Pancreas (tissue), 10 donors: ENCODE results near the gene PLPP4. TPM values are rescaled to one million over a fixed set of nuclear protein-coding genes. Genes with fewer than 3 reads are reported as not detected.

Source experiments
- ATAC-seq, 4 donors: fragments of 200-7000 bp; cut with Tn5 transposase; one replicate each; pipeline versions ENCODE4 v1.8.0 to v1.9.1; 2020; ENCODE audit warnings: mild to moderate bottlenecking in 4 of 4, moderate library complexity in 4 of 4
- DNase-seq, 6 donors: peaks; one replicate each; pipeline ENCODE4 v3.0.0-alpha.2; 2020
- FAIRE-seq: peaks from 2 replicates; lab custom pipeline; 2012; peaks lifted over from hg19 to GRCh38; lab: Jason Lieb, UNC
- H3K27ac ChIP-seq, 4 donors: fragments of 200-600 bp; sonication (generic); 1 replicate in 3 of 4; 2 replicates in 1 of 4; pipeline versions ENCODE4 v1.5.0 to v1.8.0; 2020
- H3K27me3 ChIP-seq, 4 donors: fragments of 200-600 bp; one replicate each; pipeline ENCODE4 v1.8.0; 2021
- H3K36me3 ChIP-seq, 3 donors: fragments of 200-600 bp; sonication (generic) in 1 of 3; one replicate each; pipeline versions ENCODE4 v1.5.0 to v1.8.0; 2020 to 2021
- H3K4me1 ChIP-seq, 3 donors: fragments of 200-600 bp; one replicate each; pipeline ENCODE4 v1.8.0; 2021
- H3K4me3 ChIP-seq, 4 donors: fragments of 200-600 bp; sonication (generic) in 2 of 4; one replicate each; pipeline versions ENCODE4 v1.5.0 to v1.8.0; 2020 to 2021
- H3K9me3 ChIP-seq, 4 donors: fragments of 200-600 bp; one replicate each; pipeline ENCODE4 v1.8.0; 2021
- WGBS, 2 donors: extraction: QIAGEN DNeasy Blood & Tissue Kit; methylation state at CpG; one replicate each; pipeline ENCODE4 v1.1.7; 2013; 5-methylcytosine and 5-hydroxymethylcytosine counted together
- intact Hi-C, 3 donors: fragments of 100-400 bp; cut with DNase I; formaldehyde crosslinking; loops; one replicate each; pipeline versions ENCODE4 v1.11.1 to v1.14.2; 2022
- polyA plus RNA-seq, 2 donors: library from polyadenylated mRNA; stranded (reverse); fragments of 200-250 nt; gene quantifications; one replicate each; pipeline ENCODE4 v1.2.3, GENCODE V29; 2013
- total RNA-seq, 6 donors: library from RNA; stranded (reverse); fragmentation: NEBNext Ultra II Directional in 4 of 6; extraction: Animal tissue kit (Norgen Biotek cat#: 25700) in 4 of 6; gene quantifications; one replicate each; pipeline versions ENCODE4 v1.2.1 to v1.2.4, GENCODE V29; 2021 to 2023
- TF ChIP-seq, protein P1 (sequence below), 4 donors: fragments of 200-600 bp; sonication (generic) in 3 of 4; IDR thresholded peaks; one replicate each; pipeline versions ENCODE4 v1.5.0 to v1.8.0; 2021; ENCODE audit warnings: antibody characterized with exemption in 4 of 4
- donor health status: healthy with polysubstance abuse.
- donor health status: DM: no; HTN: no; CAD: no; lungs with moderate emphysema.
- donor health status: DM: no; HTN: no; CAD: no.
- donor health status: control.
- donor health status: control.
- donor health status: Bipolar disorder and iron deficiency.
- donor health status: DM: yes; HTN: yes; CAD: no.
- donor health status: DM: no; HTN: no; CAD: no.
- donor health status: DM: no; HTN: no; CAD: no.
- donor health status: DM: yes; HTN: yes; CAD: no.

The PLPP4 gene
- total and polyA plus RNA-seq, 8 donors: 0.07 to 1.7 (median 0.08) TPM; not detected in 5

DNA sequence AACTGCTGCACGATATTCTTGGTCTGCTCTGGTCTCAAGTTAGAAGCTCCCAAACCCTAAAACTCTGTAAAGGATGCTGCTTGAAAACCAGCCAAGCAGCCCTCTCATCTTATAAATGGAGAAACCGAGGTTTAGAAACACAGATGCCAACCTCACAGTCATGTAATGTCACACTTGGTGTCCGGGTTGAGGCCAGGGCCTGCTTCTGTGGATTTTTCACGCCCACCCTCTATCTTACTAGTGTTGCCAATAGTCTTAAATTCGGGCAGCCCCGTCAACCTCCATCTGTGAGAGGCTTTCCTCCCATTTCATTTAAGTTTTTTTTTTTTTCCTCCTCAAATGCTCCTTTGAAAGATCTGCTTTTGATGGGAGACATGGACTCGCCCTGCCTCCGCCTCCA is 28.9 kb downstream of the PLPP4 start:
- Histone ChIP-seq H3K36me3 (no peaks in the 10 kb centered on the region), H3K27me3 (no peaks in the 10 kb centered on the region), H3K9me3 (no peaks in the 10 kb centered on the region), H3K4me1 (no peaks in the 10 kb centered on the region), H3K4me3 (no peak overlapping the region), H3K27ac (no peak overlapping the region)
- FAIRE-seq (no peak), ATAC-seq (no peak), DNase-seq (no peak)
- intact Hi-C loops: no loop called here
- TF ChIP-seq, protein P1, sequence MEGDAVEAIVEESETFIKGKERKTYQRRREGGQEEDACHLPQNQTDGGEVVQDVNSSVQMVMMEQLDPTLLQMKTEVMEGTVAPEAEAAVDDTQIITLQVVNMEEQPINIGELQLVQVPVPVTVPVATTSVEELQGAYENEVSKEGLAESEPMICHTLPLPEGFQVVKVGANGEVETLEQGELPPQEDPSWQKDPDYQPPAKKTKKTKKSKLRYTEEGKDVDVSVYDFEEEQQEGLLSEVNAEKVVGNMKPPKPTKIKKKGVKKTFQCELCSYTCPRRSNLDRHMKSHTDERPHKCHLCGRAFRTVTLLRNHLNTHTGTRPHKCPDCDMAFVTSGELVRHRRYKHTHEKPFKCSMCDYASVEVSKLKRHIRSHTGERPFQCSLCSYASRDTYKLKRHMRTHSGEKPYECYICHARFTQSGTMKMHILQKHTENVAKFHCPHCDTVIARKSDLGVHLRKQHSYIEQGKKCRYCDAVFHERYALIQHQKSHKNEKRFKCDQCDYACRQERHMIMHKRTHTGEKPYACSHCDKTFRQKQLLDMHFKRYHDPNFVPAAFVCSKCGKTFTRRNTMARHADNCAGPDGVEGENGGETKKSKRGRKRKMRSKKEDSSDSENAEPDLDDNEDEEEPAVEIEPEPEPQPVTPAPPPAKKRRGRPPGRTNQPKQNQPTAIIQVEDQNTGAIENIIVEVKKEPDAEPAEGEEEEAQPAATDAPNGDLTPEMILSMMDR (IDR thresholded peaks at IDR 0.05): no peak
- WGBS, 2 donors: 71 to 81% methylated on average over 8 of the region's 8 CpGs

GRCh38 chr10:120486671-120487205 is 29.7 kb downstream of the PLPP4 start:
- FAIRE-seq: no peak
- ATAC-seq: no peak
- 48 to 64% methylated on average over 6 of the region's 6 CpGs for WGBS, 2 donors
- Histone ChIP-seq H3K9me3 (no peaks in the 10 kb centered on the region), H3K36me3 (no peaks in the 10 kb centered on the region), H3K27me3 (no peaks in the 10 kb centered on the region), H3K27ac (no peak overlapping the region), H3K4me1 (no peaks in the 10 kb centered on the region), H3K4me3 (no peak overlapping the region)
- no peak for DNase-seq
- intact Hi-C loops: no loop called here
- TF ChIP-seq, protein P1 (IDR thresholded peaks at IDR 0.05): no peak

- ATAC-seq (no peak), FAIRE-seq (no peak), DNase-seq (no peak)
- H3K27me3 ChIP-seq: no peaks in the 10 kb centered on the region
- 18% methylated on average over 1 of the region's 1 CpG for WGBS, 2 donors
- TF ChIP-seq, protein P1 (IDR thresholded peaks at IDR 0.05): no peak
- no peak overlapping the region for H3K4me3 ChIP-seq
- intact Hi-C loops: no loop called here
- H3K9me3 ChIP-seq: no peaks in the 10 kb centered on the region
- H3K27ac ChIP-seq: no peak overlapping the region
- no peaks in the 10 kb centered on the region for H3K36me3 ChIP-seq
- no peaks in the 10 kb centered on the region for H3K4me1 ChIP-seq
These were observed 33.3 kb downstream of the PLPP4 start for GRCh38 chr10:120490288-120490687.

GRCh38 chr10:120492346-120492745 is 35.3 kb downstream of the PLPP4 start:
- ATAC-seq: no peak
- Histone ChIP-seq H3K27me3 (no peaks in the 10 kb centered on the region), H3K36me3 (no peaks in the 10 kb centered on the region), H3K9me3 (no peaks in the 10 kb centered on the region), H3K27ac (no peak overlapping the region), H3K4me1 (no peaks in the 10 kb centered on the region), H3K4me3 (no peak overlapping the region)
- FAIRE-seq: no peak
- DNase-seq: no peak
- intact Hi-C loops: no loop called here
- TF ChIP-seq, protein P1 (IDR thresholded peaks at IDR 0.05): no peak
- 41 to 47% methylated on average over 3 of the region's 3 CpGs for WGBS, 2 donors

DNA sequence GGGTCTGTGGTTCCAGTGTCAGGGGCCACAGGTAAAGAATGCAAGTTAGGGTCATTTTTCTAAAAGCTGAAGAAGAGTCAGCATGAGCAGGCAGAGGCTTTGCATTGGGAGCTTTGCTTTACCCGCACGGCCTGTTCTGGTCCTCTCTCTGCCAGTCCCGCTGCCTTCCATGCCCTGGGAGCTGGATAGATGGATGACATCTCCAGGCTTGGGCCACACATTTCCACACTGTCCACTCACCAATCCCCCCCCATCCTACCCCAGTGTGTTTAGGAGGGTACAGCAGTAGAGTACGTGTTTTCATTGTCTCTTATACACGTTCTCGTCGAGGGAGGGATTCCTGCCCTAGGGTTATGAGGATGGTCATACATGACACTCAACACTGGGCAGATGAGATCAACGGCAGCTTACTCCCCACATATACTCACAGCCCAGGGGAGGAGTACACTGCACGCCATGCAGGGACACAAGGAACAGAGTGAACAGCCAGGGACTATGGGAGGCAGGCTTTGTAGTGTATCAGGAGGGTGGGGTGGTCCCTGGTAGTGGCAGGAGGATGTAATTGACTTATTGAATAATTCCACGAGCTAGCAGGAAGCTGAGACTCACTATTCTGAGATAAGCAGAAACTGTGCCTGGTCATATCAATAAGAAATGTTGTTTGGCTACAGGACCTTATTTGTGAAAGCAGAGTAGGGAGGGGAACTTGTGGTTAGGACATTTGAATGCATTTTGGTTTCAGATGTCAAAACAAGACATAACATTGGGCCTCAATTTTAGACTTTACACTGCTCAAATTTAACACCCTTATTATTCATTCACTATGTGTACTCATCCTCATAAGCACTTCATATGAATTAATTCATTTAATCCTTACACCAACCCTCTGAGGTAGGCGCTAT is 36.6 kb downstream of the PLPP4 start:
- Histone ChIP-seq H3K4me1 (no peaks in the 10 kb centered on the region), H3K4me3 (no peak overlapping the region), H3K9me3 (no peaks in the 10 kb centered on the region), H3K36me3 (no peaks in the 10 kb centered on the region), H3K27ac (no peak overlapping the region), H3K27me3 (no peaks in the 10 kb centered on the region)
- DNase-seq (no peak), ATAC-seq (no peak), FAIRE-seq (no peak)
- 69 to 76% methylated on average over 11 of the region's 11 CpGs for WGBS, 2 donors
- TF ChIP-seq, protein P1 (IDR thresholded peaks at IDR 0.05): no peak
- intact Hi-C loops: no loop called here
